Common myeloid progenitor, CD34-positive (primary cell): ENCODE results near the gene WWOX.

Experiments
- CTCF ChIA-PET: fragments of 350-600 bp; sonication (Branson Sonifier 250); formaldehyde crosslinking; loops from one replicate; lab custom pipeline; 2021; ENCODE audit warnings: antibody characterized with exemption; lab: Charles Lee
- POLR2A ChIA-PET: fragments of 350-600 bp; sonication (Branson Sonifier 250); formaldehyde crosslinking; loops from one replicate; lab custom pipeline; 2021; ENCODE audit warnings: antibody characterized with exemption; lab: Charles Lee
- DNase-seq, 3 donors: peaks; one replicate each; pipeline versions ENCODE4 v3.0.0 to v3.0.0-alpha.2; 2013
- H3K27ac ChIP-seq, 2 experiments: 1 replicate in 1 of 2; 2 replicates in 1 of 2; pipeline ENCODE4 v1.7.0; 2013; ENCODE audit warnings: inconsistent platforms in 2 of 2, low read length in 2 of 2, mild to moderate bottlenecking in 2 of 2, low read depth in 1 of 2, moderate library complexity in 1 of 2; ENCODE audit not compliant: severe bottlenecking in 2 of 2, insufficient read depth in 1 of 2, poor library complexity in 1 of 2
- H3K27me3 ChIP-seq, 5 experiments: replicated peaks in 2 of 5; 1 replicate in 3 of 5; 2 replicates in 2 of 5; pipeline versions ENCODE4 v1.6.1 to v1.7.0; 2013; ENCODE audit warnings: low read length in 4 of 5, mild to moderate bottlenecking in 2 of 5, moderate library complexity in 2 of 5, inconsistent platforms in 1 of 5; ENCODE audit not compliant: insufficient read depth in 5 of 5, control insufficient read depth in 4 of 5
- H3K36me3 ChIP-seq, 4 experiments: 1 replicate in 2 of 4; 2 replicates in 2 of 4; pipeline versions ENCODE4 v1.6.1 to v1.7.0; 2013; ENCODE audit warnings: low read length in 3 of 4, control low read depth in 1 of 4, mild to moderate bottlenecking in 1 of 4; ENCODE audit not compliant: control insufficient read depth in 4 of 4, insufficient read depth in 4 of 4
- H3K4me1 ChIP-seq, 4 experiments: 1 replicate in 3 of 4; 2 replicates in 1 of 4; pipeline versions ENCODE4 v1.6.1 to v1.7.1; 2013; ENCODE audit warnings: low read length in 3 of 4, mild to moderate bottlenecking in 3 of 4, control low read depth in 1 of 4, inconsistent platforms in 1 of 4, moderate library complexity in 1 of 4; ENCODE audit not compliant: control insufficient read depth in 4 of 4, insufficient read depth in 4 of 4; ENCODE audit errors: control extremely low read depth in 1 of 4
- H3K4me3 ChIP-seq, 7 experiments: 1 replicate in 4 of 7; 2 replicates in 3 of 7; pipeline versions ENCODE4 v1.5.1 to v1.7.0; 2013; ENCODE audit warnings: mild to moderate bottlenecking in 7 of 7, low read length in 6 of 7, moderate library complexity in 6 of 7, inconsistent platforms in 2 of 7, low read depth in 2 of 7, control low read depth in 1 of 7; ENCODE audit not compliant: insufficient read depth in 4 of 7, control insufficient read depth in 1 of 7; ENCODE audit errors: extremely low read depth in 1 of 7
- H3K9me3 ChIP-seq, 5 experiments: 1 replicate in 4 of 5; 2 replicates in 1 of 5; pipeline versions ENCODE4 v1.6.1 to v1.7.1; 2013; ENCODE audit warnings: low read length in 4 of 5, mild to moderate bottlenecking in 2 of 5, inconsistent platforms in 1 of 5, low read depth in 1 of 5, moderate library complexity in 1 of 5; ENCODE audit not compliant: control insufficient read depth in 4 of 5, insufficient read depth in 2 of 5; ENCODE audit errors: control extremely low read depth in 1 of 5
- whole genome bisulfite sequencing: methylation state at CpG from one replicate; pipeline ENCODE4 v1.1.5; 2013; ENCODE audit not compliant: insufficient coverage; 5-methylcytosine and 5-hydroxymethylcytosine counted together

The WWOX gene

GRCh38 chr16:78274771-78275170 is 175.3 kb downstream of the WWOX start:
- 100% methylated on average over 3 of the region's 4 CpGs for WGBS
- no peak for DNase-seq
- Histone ChIP-seq H3K27ac (no peak overlapping the region), H3K27me3 (no peaks in the 10 kb centered on the region), H3K36me3 (no peaks in the 10 kb centered on the region), H3K4me3 (no peak overlapping the region), H3K4me1 (no peaks in the 10 kb centered on the region), H3K9me3 (peaks cover 0 to 1% (median 0%) of the 10 kb centered on the region in 5 experiments)
- CTCF ChIA-PET = no interaction called here
- POLR2A ChIA-PET = no interaction called here

GRCh38 chr16:78275420-78275819 is 176.0 kb downstream of the WWOX start:
- POLR2A ChIA-PET = no interaction called here

GRCh38 chr16:78277321-78278055 is 178.0 kb downstream of the WWOX start:
- 81% methylated on average over 9 of the region's 12 CpGs for WGBS
- H3K27ac ChIP-seq = no peak overlapping the region
- no peaks in the 10 kb centered on the region for H3K27me3 ChIP-seq
- H3K4me1 ChIP-seq = no peaks in the 10 kb centered on the region
- DNase-seq = no peak
- H3K36me3 ChIP-seq = no peaks in the 10 kb centered on the region
- no peaks in the 10 kb centered on the region for H3K9me3 ChIP-seq
- H3K4me3 ChIP-seq = no peak overlapping the region
- ChIA-PET POLR2A (no interaction called here), CTCF (no interaction called here)

More at GRCh38 chr16:78275420-78275819, 176.0 kb downstream of the WWOX start:
- Histone ChIP-seq H3K4me3 (no peak overlapping the region), H3K36me3 (no peaks in the 10 kb centered on the region), H3K9me3 (peaks cover 0 to 1% (median 0%) of the 10 kb centered on the region in 5 experiments), H3K27ac (no peak overlapping the region), H3K4me1 (no peaks in the 10 kb centered on the region), H3K27me3 (no peaks in the 10 kb centered on the region)
- DNase-seq = no peak
- CTCF ChIA-PET = no interaction called here
- 100% methylated on average over 1 of the region's 5 CpGs for WGBS

GRCh38 chr16:78278056-78278450 is 178.6 kb downstream of the WWOX start:
- Histone ChIP-seq H3K9me3 (no peaks in the 10 kb centered on the region), H3K27ac (no peak overlapping the region), H3K4me3 (no peak overlapping the region), H3K36me3 (no peaks in the 10 kb centered on the region), H3K27me3 (no peaks in the 10 kb centered on the region), H3K4me1 (no peaks in the 10 kb centered on the region)
- 94% methylated on average over 3 of the region's 3 CpGs for WGBS
- CTCF ChIA-PET = no interaction called here
- no peak for DNase-seq
- POLR2A ChIA-PET = no interaction called here

GRCh38 chr16:78281115-78281514 is 181.7 kb downstream of the WWOX start:
- ChIA-PET CTCF (no interaction called here), POLR2A (no interaction called here)
- H3K27me3 ChIP-seq = no peaks in the 10 kb centered on the region
- H3K27ac ChIP-seq = no peak overlapping the region
- WGBS = 90% methylated on average over 2 of the region's 6 CpGs
- no peaks in the 10 kb centered on the region for H3K36me3 ChIP-seq
- H3K9me3 ChIP-seq = no peaks in the 10 kb centered on the region
- H3K4me3 ChIP-seq = no peak overlapping the region
- no peak for DNase-seq
- H3K4me1 ChIP-seq = no peaks in the 10 kb centered on the region

- no peaks in the 10 kb centered on the region for H3K27me3 ChIP-seq
- no peak overlapping the region for H3K27ac ChIP-seq
- H3K36me3 ChIP-seq = no peaks in the 10 kb centered on the region
- no peak overlapping the region for H3K4me3 ChIP-seq
- POLR2A ChIA-PET = no interaction called here
- no peaks in the 10 kb centered on the region for H3K9me3 ChIP-seq
- H3K4me1 ChIP-seq = no peaks in the 10 kb centered on the region
- CTCF ChIA-PET = no interaction called here
- 96% methylated on average over 5 of the region's 11 CpGs for WGBS
- no peak for DNase-seq
Measured at GRCh38 chr16:78283548-78284251, 184.2 kb downstream of the WWOX start.

- no peak overlapping the region for H3K4me3 ChIP-seq
- POLR2A ChIA-PET = no interaction called here
- no peak for DNase-seq
- H3K36me3 ChIP-seq = no peaks in the 10 kb centered on the region
- CTCF ChIA-PET = no interaction called here
- no peaks in the 10 kb centered on the region for H3K27me3 ChIP-seq
- H3K27ac ChIP-seq = no peak overlapping the region
- H3K4me1 ChIP-seq = no peaks in the 10 kb centered on the region
- no CpG with 5 or more reads among the region's 1 CpG for WGBS
- no peaks in the 10 kb centered on the region for H3K9me3 ChIP-seq
Measured at GRCh38 chr16:78284326-78284725, 184.9 kb downstream of the WWOX start.
